Measurements from ENCODE around the gene GALNT14. TPM values are rescaled to one million over a fixed set of nuclear protein-coding genes. Genes with fewer than 3 reads are reported as not detected.

GALNT14 gene
- total and polyA plus RNA-seq, 9 of the 15 experiments (the other 6 are each of a cell fraction or from before 2014, with no cell fraction given) = 0.11 TPM; not detected in 8

DNA sequence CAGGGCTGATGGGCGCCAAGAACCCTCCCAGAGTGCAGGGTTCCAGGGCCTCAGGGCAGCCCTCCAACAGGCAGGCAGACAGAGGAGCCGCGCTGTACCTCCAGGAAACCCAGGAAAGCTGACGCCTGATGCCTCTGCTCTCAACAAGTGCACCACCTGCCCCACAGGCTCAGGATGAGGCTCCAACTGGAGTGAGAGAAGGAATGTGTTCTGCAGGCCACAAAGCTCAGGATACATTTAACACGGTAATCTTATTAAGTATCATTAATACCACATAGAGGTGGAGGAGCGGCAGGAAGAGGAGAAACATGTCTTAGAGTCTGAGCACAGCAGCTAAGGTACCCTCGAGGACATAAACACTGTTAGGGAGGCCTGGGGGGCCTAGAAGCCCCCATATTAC is 175.1 kb downstream of the GALNT14 start:
- no peaks in the 10 kb centered on the region for H3K9me1 ChIP-seq (ENCODE audit: control insufficient read depth, insufficient read depth, low read length)
- H3K27me3 ChIP-seq (ENCODE audit: control insufficient read depth in 2 of 2, insufficient read depth in 2 of 2, low read length in 2 of 2) = peaks cover 1 to 26% of the 10 kb centered on the region in 2 experiments
- TF ChIP-seq ZSCAN29 (IDR thresholded peaks at IDR 0.05) = no peak
- TF ChIP-seq, protein P1, sequence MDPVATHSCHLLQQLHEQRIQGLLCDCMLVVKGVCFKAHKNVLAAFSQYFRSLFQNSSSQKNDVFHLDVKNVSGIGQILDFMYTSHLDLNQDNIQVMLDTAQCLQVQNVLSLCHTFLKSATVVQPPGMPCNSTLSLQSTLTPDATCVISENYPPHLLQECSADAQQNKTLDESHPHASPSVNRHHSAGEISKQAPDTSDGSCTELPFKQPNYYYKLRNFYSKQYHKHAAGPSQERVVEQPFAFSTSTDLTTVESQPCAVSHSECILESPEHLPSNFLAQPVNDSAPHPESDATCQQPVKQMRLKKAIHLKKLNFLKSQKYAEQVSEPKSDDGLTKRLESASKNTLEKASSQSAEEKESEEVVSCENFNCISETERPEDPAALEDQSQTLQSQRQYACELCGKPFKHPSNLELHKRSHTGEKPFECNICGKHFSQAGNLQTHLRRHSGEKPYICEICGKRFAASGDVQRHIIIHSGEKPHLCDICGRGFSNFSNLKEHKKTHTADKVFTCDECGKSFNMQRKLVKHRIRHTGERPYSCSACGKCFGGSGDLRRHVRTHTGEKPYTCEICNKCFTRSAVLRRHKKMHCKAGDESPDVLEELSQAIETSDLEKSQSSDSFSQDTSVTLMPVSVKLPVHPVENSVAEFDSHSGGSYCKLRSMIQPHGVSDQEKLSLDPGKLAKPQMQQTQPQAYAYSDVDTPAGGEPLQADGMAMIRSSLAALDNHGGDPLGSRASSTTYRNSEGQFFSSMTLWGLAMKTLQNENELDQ (CRISPR knock-in tag; IDR thresholded peaks at IDR 0.05; ENCODE audit: borderline replicate concordance) = no peak
- TF ChIP-seq ELF1 (tag; IDR thresholded peaks at IDR 0.05) = no peak
- TF ChIP-seq ZNF24 (IDR thresholded peaks at IDR 0.05) = no peak
- TF ChIP-seq SMARCB1 (IDR thresholded peaks at IDR 0.05; ENCODE audit: insufficient read length, low read depth) = no peak
- TF ChIP-seq XRCC5 (IDR thresholded peaks at IDR 0.05; ENCODE audit: low read depth, low read length) = no peak
- no peak for TF ChIP-seq CBFA2T3 (IDR thresholded peaks at IDR 0.05)
- TF ChIP-seq MCM7 (IDR thresholded peaks at IDR 0.05) = no peak
- TF ChIP-seq ZNF316 (IDR thresholded peaks at IDR 0.05) = no peak
- no peak overlapping the region for H3K27ac ChIP-seq (ENCODE audit: extremely low read depth, low read depth, low read length)
- WGBS (ENCODE audit: insufficient coverage, low coverage, missing lambda C conversion rate) = 0% methylated on average over 7 of the region's 7 CpGs
- CTCF ChIA-PET (ENCODE audit: low intra/inter-chr PET ratio) = no interaction called here
- no peaks in the 10 kb centered on the region for H3K36me3 ChIP-seq (ENCODE audit: control insufficient read depth, insufficient read depth, low read length)
- no peak overlapping the region for H3K4me2 ChIP-seq (ENCODE audit: insufficient read depth, low read length)
- H3K4me1 ChIP-seq (replicated peaks in 1 of 2; ENCODE audit: control insufficient read depth in 2 of 2, insufficient read depth in 2 of 2, low read length in 2 of 2) = no peaks in the 10 kb centered on the region; a peak in 1 of 5 replicates
- H3K79me2 ChIP-seq (ENCODE audit: control insufficient read depth, insufficient read depth, low read length) = no peaks in the 10 kb centered on the region
- in situ Hi-C loops (cut with MboI) = no loop called here
- FAIRE-seq (no peak), DNase-seq (ENCODE audit: extremely low read depth in 1 of 4, low spot score in 3 of 4) (no peak), ATAC-seq (no peak)
- POLR2A ChIA-PET = interaction anchor here (0.6 to 0.9 kb wide), 4 partner anchors 10 to 265 kb away, joined by 3 read pairs; no protein-coding TSS in a partner anchor
- intact Hi-C loops (cut with micrococcal nuclease) = no loop called here
- H3K9ac ChIP-seq (ENCODE audit: insufficient read depth in 1 of 2, low read depth in 2 of 2, low read length in 2 of 2) = no peak overlapping the region
- no peaks in the 10 kb centered on the region for H4K20me1 ChIP-seq (replicated peaks; ENCODE audit: control insufficient read depth, insufficient read depth, low read length)
- no peak overlapping the region for H2AFZ ChIP-seq (ENCODE audit: low read depth, low read length)
- BruUV-seq (replicated peaks) = no TSS peak
- H3K4me3 ChIP-seq = no peak overlapping the region
- no peaks in the 10 kb centered on the region for H3K9me3 ChIP-seq (replicated peaks; ENCODE audit: control insufficient read depth, insufficient read depth, low read depth, low read length)
